ENCODE results near the gene DUSP22. TPM values are rescaled to one million over a fixed set of nuclear protein-coding genes. Genes with fewer than 3 reads are reported as not detected.

The DUSP22 gene
- total RNA-seq, 1 experiment from 2014 or later, result 16.0 TPM

GRCh38 chr6:268394-268935, 23.8 kb upstream of the DUSP22 start:
- no peak for TF ChIP-seq EZH2 (IDR thresholded peaks at IDR 0.05; ENCODE audit: borderline replicate concordance, low read depth, low read length, poor library complexity, severe bottlenecking)
- no peak for TF ChIP-seq CTCF (conservative IDR thresholded peaks at IDR 0.05; ENCODE audit: low read depth, low read length)
- Histone ChIP-seq H3K4me3 (ENCODE audit: low read depth, low read length, poor library complexity, severe bottlenecking) (no peak overlapping the region), H3K27ac (ENCODE audit: low read depth, low read length, poor library complexity, severe bottlenecking) (no peak overlapping the region), H3K27me3 (replicated peaks; ENCODE audit: insufficient read depth, low read depth, low read length, poor library complexity) (no peaks in the 10 kb centered on the region), H3K9me3 (ENCODE audit: low read depth, low read length, poor library complexity, severe bottlenecking) (peaks cover 9% of the 10 kb centered on the region), H3K36me3 (ENCODE audit: insufficient read depth, low read length, poor library complexity, severe bottlenecking) (no peaks in the 10 kb centered on the region), H3K4me1 (ENCODE audit: insufficient read depth, low read length, poor library complexity, severe bottlenecking) (no peaks in the 10 kb centered on the region)
- BruUV-seq (replicated peaks), result no TSS peak
- ChIA-PET POLR2A (ENCODE audit: low non-redundant PET) (no interaction called here), CTCF (no interaction called here)
- intact Hi-C loops (cut with micrococcal nuclease; ENCODE audit: unreplicated experiment), result no loop called here
- no peak for DNase-seq (ENCODE audit: low spot score)

- CTCF ChIA-PET, result no interaction called here
- H3K9me3 ChIP-seq (ENCODE audit: low read depth, low read length, poor library complexity, severe bottlenecking), result peaks cover 12% of the 10 kb centered on the region
- H3K4me1 ChIP-seq (ENCODE audit: insufficient read depth, low read length, poor library complexity, severe bottlenecking), result no peaks in the 10 kb centered on the region
- H3K27me3 ChIP-seq (replicated peaks; ENCODE audit: insufficient read depth, low read depth, low read length, poor library complexity), result no peaks in the 10 kb centered on the region
- BruUV-seq (replicated peaks), result no TSS peak
- POLR2A ChIA-PET (ENCODE audit: low non-redundant PET), result no interaction called here
- no peak for DNase-seq (ENCODE audit: low spot score)
- no peaks in the 10 kb centered on the region for H3K36me3 ChIP-seq (ENCODE audit: insufficient read depth, low read length, poor library complexity, severe bottlenecking)
- intact Hi-C loops (cut with micrococcal nuclease; ENCODE audit: unreplicated experiment), result no loop called here
- TF ChIP-seq CTCF (conservative IDR thresholded peaks at IDR 0.05; ENCODE audit: low read depth, low read length), result no peak
- no peak for TF ChIP-seq EZH2 (IDR thresholded peaks at IDR 0.05; ENCODE audit: borderline replicate concordance, low read depth, low read length, poor library complexity, severe bottlenecking)
- H3K27ac ChIP-seq (ENCODE audit: low read depth, low read length, poor library complexity, severe bottlenecking), result no peak overlapping the region
- no peak overlapping the region for H3K4me3 ChIP-seq (ENCODE audit: low read depth, low read length, poor library complexity, severe bottlenecking)
These were observed 18.7 kb upstream of the DUSP22 start for GRCh38 chr6:273551-274058.

GRCh38 chr6:277746-278145, 14.5 kb upstream of the DUSP22 start:
- no peak overlapping the region for H3K27ac ChIP-seq (ENCODE audit: low read depth, low read length, poor library complexity, severe bottlenecking)
- TF ChIP-seq EZH2 (IDR thresholded peaks at IDR 0.05; ENCODE audit: borderline replicate concordance, low read depth, low read length, poor library complexity, severe bottlenecking) (no peak), CTCF (conservative IDR thresholded peaks at IDR 0.05; ENCODE audit: low read depth, low read length) (no peak)
- H3K9me3 ChIP-seq (ENCODE audit: low read depth, low read length, poor library complexity, severe bottlenecking), result peaks cover 18% of the 10 kb centered on the region
- no peaks in the 10 kb centered on the region for H3K4me1 ChIP-seq (ENCODE audit: insufficient read depth, low read length, poor library complexity, severe bottlenecking)
- intact Hi-C loops (cut with micrococcal nuclease; ENCODE audit: unreplicated experiment), result no loop called here
- no peak for DNase-seq (ENCODE audit: low spot score)
- BruUV-seq (replicated peaks), result no TSS peak
- ChIA-PET CTCF (no interaction called here), POLR2A (ENCODE audit: low non-redundant PET) (no interaction called here)
- H3K36me3 ChIP-seq (ENCODE audit: insufficient read depth, low read length, poor library complexity, severe bottlenecking), result no peaks in the 10 kb centered on the region
- no peaks in the 10 kb centered on the region for H3K27me3 ChIP-seq (replicated peaks; ENCODE audit: insufficient read depth, low read depth, low read length, poor library complexity)
- H3K4me3 ChIP-seq (ENCODE audit: low read depth, low read length, poor library complexity, severe bottlenecking), result no peak overlapping the region
